GM23338 (cell line): ENCODE results near the gene BEST4. TPM values are rescaled to one million over a fixed set of nuclear protein-coding genes. Genes with fewer than 3 reads are reported as not detected.

Source experiments
- ATAC-seq: fragments of 200-7000 bp; cut with Tn5 transposase; 3 replicates; pipeline ENCODE4 v1.9.1; 2020
- DNase-seq: peaks from one replicate; pipeline ENCODE4 v3.0.0-alpha.2; 2015; ENCODE audit warnings: low spot score
- H2AFZ ChIP-seq: fragments of 200-600 bp; sonication (generic); 2 replicates; pipeline ENCODE4 v1.8.0; 2016; ENCODE audit warnings: antibody characterized with exemption, mild to moderate bottlenecking, moderate library complexity
- H3F3A ChIP-seq: fragments of 200-600 bp; sonication (generic); replicated peaks from 2 replicates; pipeline ENCODE4 v1.8.0; 2017; ENCODE audit warnings: antibody characterized with exemption, mixed run types, low read depth
- H3K27ac ChIP-seq: fragments of 200-600 bp; sonication (generic); 2 replicates; pipeline ENCODE4 v1.6.1; 2016; ENCODE audit warnings: low read depth
- H3K27me3 ChIP-seq: fragments of 200-600 bp; sonication (generic); 2 replicates; pipeline ENCODE4 v1.8.0; 2016; ENCODE audit warnings: mild to moderate bottlenecking, mixed run types, moderate library complexity; ENCODE audit not compliant: insufficient read depth
- H3K36me3 ChIP-seq: fragments of 200-600 bp; sonication (generic); 2 replicates; pipeline ENCODE4 v1.8.0; 2016; ENCODE audit warnings: mild to moderate bottlenecking; ENCODE audit not compliant: insufficient read depth
- H3K4me1 ChIP-seq: fragments of 200-600 bp; sonication (generic); 2 replicates; pipeline ENCODE4 v1.8.0; 2016; ENCODE audit warnings: mild to moderate bottlenecking, moderate library complexity; ENCODE audit not compliant: insufficient read depth
- H3K4me2 ChIP-seq: fragments of 200-600 bp; sonication (generic); 2 replicates; pipeline ENCODE4 v1.7.1; 2017; ENCODE audit warnings: mixed run types
- H3K4me3 ChIP-seq: fragments of 200-600 bp; sonication (generic); 2 replicates; pipeline ENCODE4 v1.6.1; 2016; ENCODE audit warnings: mixed run types
- H3K79me2 ChIP-seq: fragments of 200-600 bp; sonication (generic); replicated peaks from 2 replicates; pipeline ENCODE4 v1.8.0; 2017; ENCODE audit warnings: mild to moderate bottlenecking; ENCODE audit not compliant: insufficient read depth
- H3K9me2 ChIP-seq: fragments of 200-600 bp; sonication (generic); 2 replicates; pipeline ENCODE4 v1.8.0; 2017; ENCODE audit not compliant: insufficient read depth
- H4K20me1 ChIP-seq: fragments of 200-600 bp; sonication (generic); replicated peaks from 2 replicates; pipeline ENCODE4 v1.8.0; 2017; ENCODE audit warnings: mild to moderate bottlenecking; ENCODE audit not compliant: insufficient read depth
- H3K27ac Mint-ChIP-seq: 2 replicates; pipeline ENCODE4 v1.8.0; 2020; ENCODE audit warnings: inconsistent platforms, mild to moderate bottlenecking, moderate library complexity, mixed read lengths
- H3K27me3 Mint-ChIP-seq: 3 replicates; pipeline ENCODE4 v1.8.0; 2022; ENCODE audit warnings: low read depth, mild to moderate bottlenecking, moderate library complexity, mixed read lengths, inconsistent platforms; ENCODE audit not compliant: insufficient read depth, poor library complexity
- H3K36me3 Mint-ChIP-seq: 3 replicates; pipeline ENCODE4 v1.8.0; 2021; ENCODE audit warnings: low read depth, mild to moderate bottlenecking, inconsistent platforms, moderate library complexity, mixed read lengths
- H3K4me1 Mint-ChIP-seq: 3 replicates; pipeline ENCODE4 v1.8.0; 2020; ENCODE audit warnings: mild to moderate bottlenecking, inconsistent platforms, mixed read lengths
- H3K4me3 Mint-ChIP-seq: 3 replicates; pipeline ENCODE4 v1.8.0; 2021; ENCODE audit warnings: moderate library complexity, mild to moderate bottlenecking, inconsistent platforms, mixed read lengths
- H3K9me3 Mint-ChIP-seq: 3 replicates; pipeline ENCODE4 v1.8.0; 2020; ENCODE audit warnings: moderate library complexity, mild to moderate bottlenecking, inconsistent platforms, mixed read lengths
- EZH2 ChIP-seq: fragments of 200-600 bp; sonication (generic); IDR thresholded peaks from one replicate; pipeline ENCODE4 v1.8.0; 2017; ENCODE audit warnings: antibody characterized with exemption, mild to moderate bottlenecking, low read depth; ENCODE audit not compliant: unreplicated experiment
- EZH2phosphoT487 ChIP-seq: fragments of 200-600 bp; sonication (generic); IDR thresholded peaks from one replicate; pipeline ENCODE4 v1.8.1; 2018; ENCODE audit warnings: antibody characterized with exemption; ENCODE audit not compliant: unreplicated experiment
- JUNB ChIP-seq: IDR thresholded peaks from one replicate; pipeline ENCODE4 v1.6.1; 2016; ENCODE audit warnings: antibody characterized with exemption; ENCODE audit not compliant: unreplicated experiment
- ZNF331 ChIP-seq: fragments of 250-450 bp; sonication (Bioruptor Pico); IDR thresholded peaks from 2 replicates; pipeline ENCODE4 v1.5.0; 2020; ENCODE audit warnings: low read depth, mild to moderate bottlenecking, moderate library complexity
- polyA plus RNA-seq: library from polyadenylated mRNA; unstranded; fragments of >200 nt; fragmentation: Nextera tagmentation; extraction: Ambion mirVana; gene quantifications from 2 replicates; pipeline ENCODE4 v1.2.1, GENCODE V29; 2016
- total RNA-seq: library from RNA; depleted of rRNA; stranded (reverse); fragments of >200 nt; shearing (Covaris generic); gene quantifications from 2 replicates; pipeline ENCODE4 v1.2.3, GENCODE V29; 2014
- TF ChIP-seq, protein P1 (sequence below): IDR thresholded peaks from one replicate; pipeline ENCODE4 v1.6.1; 2018; ENCODE audit warnings: antibody characterized with exemption; ENCODE audit not compliant: unreplicated experiment
- TF ChIP-seq, protein P2 (sequence below): fragments of 250-450 bp; sonication (Bioruptor Pico); IDR thresholded peaks from 2 replicates; pipeline ENCODE4 v1.5.0; 2020; ENCODE audit warnings: mild to moderate bottlenecking, moderate library complexity

Gene BEST4
- total and polyA plus RNA-seq, 2 experiments from 2014 or later: 0.63 to 1.6 TPM

DNA sequence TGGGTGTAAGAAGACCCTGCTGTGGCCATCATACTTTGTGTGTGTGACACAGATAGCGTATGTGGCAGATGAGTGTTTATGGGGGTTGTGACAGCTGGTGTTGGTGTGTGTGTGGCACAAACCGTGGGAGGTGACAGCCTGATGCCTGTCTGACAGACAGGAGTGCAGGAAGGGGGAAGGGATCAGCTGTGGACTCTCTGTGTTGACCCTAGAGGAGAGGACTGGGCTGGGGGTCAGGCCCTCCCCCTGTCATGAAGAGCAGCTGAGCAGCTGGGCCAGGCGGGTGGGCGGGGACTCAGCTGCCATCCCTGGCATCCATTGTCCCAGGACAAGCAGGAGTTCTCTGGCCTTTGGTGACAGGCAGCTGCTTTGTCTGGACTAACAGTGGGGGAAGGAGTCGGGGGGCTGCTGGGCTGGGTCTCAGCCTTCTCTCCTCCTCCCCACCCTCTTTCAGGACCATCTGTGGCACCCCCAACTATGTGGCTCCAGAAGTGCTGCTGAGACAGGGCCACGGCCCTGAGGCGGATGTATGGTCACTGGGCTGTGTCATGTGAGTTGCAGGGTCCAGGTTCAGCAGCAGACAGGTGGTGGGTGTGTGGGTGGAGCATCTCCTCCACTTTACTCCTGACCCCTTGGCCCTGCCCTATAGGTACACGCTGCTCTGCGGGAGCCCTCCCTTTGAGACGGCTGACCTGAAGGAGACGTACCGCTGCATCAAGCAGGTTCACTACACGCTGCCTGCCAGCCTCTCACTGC lies 14.5 kb upstream of the BEST4 start:
- Histone ChIP-seq H3F3A (peaks cover 18% of the 10 kb centered on the region; the same call in 1 of the 2 replicates), H4K20me1 (no peaks in the 10 kb centered on the region), H3K36me3 (no peaks in the 10 kb centered on the region; the same call in 1 of the 2 replicates), H3K79me2 (0 out of 2 replicates have a peak, but pooled peaks cover 3% of the 10 kb centered on the region), H3K27me3 (no peaks in the 10 kb centered on the region), H3K4me3 (no peak overlapping the region), H3K4me2 (no peak overlapping the region), H2AFZ (no peak overlapping the region), H3K9me2 (no peaks in the 10 kb centered on the region), H3K27ac (no peak overlapping the region), H3K4me1 (peaks cover 17% of the 10 kb centered on the region)
- Mint-ChIP-seq H3K9me3 (no peaks in the 10 kb centered on the region), H3K27me3 (peaks cover 11% of the 10 kb centered on the region), H3K36me3 (peaks cover 41% of the 10 kb centered on the region), H3K4me1 (peaks cover 20% of the 10 kb centered on the region), H3K27ac (no peak overlapping the region), H3K4me3 (no peak overlapping the region)
- no peak for ATAC-seq
- DNase-seq: no peak
- no peak for TF ChIP-seq EZH2phosphoT487
- no peak for TF ChIP-seq EZH2
- no peak for TF ChIP-seq ZNF331 (CRISPR knock-in tag)
- TF ChIP-seq, protein P1, sequence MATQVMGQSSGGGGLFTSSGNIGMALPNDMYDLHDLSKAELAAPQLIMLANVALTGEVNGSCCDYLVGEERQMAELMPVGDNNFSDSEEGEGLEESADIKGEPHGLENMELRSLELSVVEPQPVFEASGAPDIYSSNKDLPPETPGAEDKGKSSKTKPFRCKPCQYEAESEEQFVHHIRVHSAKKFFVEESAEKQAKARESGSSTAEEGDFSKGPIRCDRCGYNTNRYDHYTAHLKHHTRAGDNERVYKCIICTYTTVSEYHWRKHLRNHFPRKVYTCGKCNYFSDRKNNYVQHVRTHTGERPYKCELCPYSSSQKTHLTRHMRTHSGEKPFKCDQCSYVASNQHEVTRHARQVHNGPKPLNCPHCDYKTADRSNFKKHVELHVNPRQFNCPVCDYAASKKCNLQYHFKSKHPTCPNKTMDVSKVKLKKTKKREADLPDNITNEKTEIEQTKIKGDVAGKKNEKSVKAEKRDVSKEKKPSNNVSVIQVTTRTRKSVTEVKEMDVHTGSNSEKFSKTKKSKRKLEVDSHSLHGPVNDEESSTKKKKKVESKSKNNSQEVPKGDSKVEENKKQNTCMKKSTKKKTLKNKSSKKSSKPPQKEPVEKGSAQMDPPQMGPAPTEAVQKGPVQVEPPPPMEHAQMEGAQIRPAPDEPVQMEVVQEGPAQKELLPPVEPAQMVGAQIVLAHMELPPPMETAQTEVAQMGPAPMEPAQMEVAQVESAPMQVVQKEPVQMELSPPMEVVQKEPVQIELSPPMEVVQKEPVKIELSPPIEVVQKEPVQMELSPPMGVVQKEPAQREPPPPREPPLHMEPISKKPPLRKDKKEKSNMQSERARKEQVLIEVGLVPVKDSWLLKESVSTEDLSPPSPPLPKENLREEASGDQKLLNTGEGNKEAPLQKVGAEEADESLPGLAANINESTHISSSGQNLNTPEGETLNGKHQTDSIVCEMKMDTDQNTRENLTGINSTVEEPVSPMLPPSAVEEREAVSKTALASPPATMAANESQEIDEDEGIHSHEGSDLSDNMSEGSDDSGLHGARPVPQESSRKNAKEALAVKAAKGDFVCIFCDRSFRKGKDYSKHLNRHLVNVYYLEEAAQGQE: no peak
- TF ChIP-seq JUNB: no peak

DNA sequence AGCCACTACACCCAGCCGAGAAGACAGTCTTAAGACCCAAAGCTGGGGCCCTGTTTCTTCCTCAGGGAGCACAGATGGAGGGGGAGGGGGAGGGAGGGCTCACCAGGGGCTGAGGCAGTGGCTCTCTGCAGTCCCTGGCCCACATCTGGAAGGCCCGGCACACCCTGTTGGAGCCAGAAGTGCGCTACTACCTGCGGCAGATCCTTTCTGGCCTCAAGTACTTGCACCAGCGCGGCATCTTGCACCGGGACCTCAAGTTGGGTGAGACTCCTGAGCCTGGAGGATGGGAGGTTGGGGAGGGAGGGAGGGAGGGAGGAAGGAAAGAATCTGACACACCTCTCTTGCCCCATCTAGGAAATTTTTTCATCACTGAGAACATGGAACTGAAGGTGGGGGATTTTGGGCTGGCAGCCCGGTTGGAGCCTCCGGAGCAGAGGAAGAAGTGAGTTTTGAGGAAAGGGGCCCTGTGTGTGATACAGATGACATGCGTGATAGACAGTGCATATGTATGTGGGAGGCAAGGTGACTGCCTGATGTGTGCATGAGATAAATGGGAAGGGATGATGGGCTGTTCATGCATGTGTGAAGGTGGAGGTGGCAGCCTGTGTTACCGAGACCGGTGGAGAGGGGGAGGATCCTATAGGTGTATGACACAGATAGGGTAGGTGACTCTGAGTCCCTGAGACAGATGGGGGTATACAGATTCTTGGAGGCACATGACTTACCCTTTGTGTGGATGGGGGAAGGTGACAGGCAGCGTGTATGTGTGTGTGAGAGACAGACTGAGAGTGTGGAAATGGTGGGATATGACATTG lies 13.7 kb upstream of the BEST4 start:
- H3K4me3 ChIP-seq: peak overlapping the region; percentile 67; the same call in 1 of the 2 replicates
- no peak overlapping the region for H3K27ac ChIP-seq
- peak overlapping the region; percentile 78 for H3K4me3 Mint-ChIP-seq
- no peaks in the 10 kb centered on the region for H3K27me3 ChIP-seq
- H3K36me3 Mint-ChIP-seq: peaks cover 34% of the 10 kb centered on the region
- no peak overlapping the region for H2AFZ ChIP-seq
- ATAC-seq: no peak
- H3K4me2 ChIP-seq: peak overlapping the region; percentile 96
- peaks cover 10% of the 10 kb centered on the region; the same call in 1 of the 2 replicates for H3K4me1 ChIP-seq
- peaks cover 18% of the 10 kb centered on the region for H3F3A ChIP-seq
- H3K9me2 ChIP-seq: no peaks in the 10 kb centered on the region
- peaks cover 12% of the 10 kb centered on the region for H3K4me1 Mint-ChIP-seq
- DNase-seq: no peak
- H3K36me3 ChIP-seq: no peaks in the 10 kb centered on the region; the same call in 1 of the 2 replicates
- H3K79me2 ChIP-seq: 0 out of 2 replicates have a peak, but pooled peaks cover 3% of the 10 kb centered on the region
- H4K20me1 ChIP-seq: no peaks in the 10 kb centered on the region
- no peaks in the 10 kb centered on the region for H3K9me3 Mint-ChIP-seq
- no peak overlapping the region for H3K27ac Mint-ChIP-seq
- H3K27me3 Mint-ChIP-seq: peaks cover 8% of the 10 kb centered on the region
- TF ChIP-seq, protein P2, sequence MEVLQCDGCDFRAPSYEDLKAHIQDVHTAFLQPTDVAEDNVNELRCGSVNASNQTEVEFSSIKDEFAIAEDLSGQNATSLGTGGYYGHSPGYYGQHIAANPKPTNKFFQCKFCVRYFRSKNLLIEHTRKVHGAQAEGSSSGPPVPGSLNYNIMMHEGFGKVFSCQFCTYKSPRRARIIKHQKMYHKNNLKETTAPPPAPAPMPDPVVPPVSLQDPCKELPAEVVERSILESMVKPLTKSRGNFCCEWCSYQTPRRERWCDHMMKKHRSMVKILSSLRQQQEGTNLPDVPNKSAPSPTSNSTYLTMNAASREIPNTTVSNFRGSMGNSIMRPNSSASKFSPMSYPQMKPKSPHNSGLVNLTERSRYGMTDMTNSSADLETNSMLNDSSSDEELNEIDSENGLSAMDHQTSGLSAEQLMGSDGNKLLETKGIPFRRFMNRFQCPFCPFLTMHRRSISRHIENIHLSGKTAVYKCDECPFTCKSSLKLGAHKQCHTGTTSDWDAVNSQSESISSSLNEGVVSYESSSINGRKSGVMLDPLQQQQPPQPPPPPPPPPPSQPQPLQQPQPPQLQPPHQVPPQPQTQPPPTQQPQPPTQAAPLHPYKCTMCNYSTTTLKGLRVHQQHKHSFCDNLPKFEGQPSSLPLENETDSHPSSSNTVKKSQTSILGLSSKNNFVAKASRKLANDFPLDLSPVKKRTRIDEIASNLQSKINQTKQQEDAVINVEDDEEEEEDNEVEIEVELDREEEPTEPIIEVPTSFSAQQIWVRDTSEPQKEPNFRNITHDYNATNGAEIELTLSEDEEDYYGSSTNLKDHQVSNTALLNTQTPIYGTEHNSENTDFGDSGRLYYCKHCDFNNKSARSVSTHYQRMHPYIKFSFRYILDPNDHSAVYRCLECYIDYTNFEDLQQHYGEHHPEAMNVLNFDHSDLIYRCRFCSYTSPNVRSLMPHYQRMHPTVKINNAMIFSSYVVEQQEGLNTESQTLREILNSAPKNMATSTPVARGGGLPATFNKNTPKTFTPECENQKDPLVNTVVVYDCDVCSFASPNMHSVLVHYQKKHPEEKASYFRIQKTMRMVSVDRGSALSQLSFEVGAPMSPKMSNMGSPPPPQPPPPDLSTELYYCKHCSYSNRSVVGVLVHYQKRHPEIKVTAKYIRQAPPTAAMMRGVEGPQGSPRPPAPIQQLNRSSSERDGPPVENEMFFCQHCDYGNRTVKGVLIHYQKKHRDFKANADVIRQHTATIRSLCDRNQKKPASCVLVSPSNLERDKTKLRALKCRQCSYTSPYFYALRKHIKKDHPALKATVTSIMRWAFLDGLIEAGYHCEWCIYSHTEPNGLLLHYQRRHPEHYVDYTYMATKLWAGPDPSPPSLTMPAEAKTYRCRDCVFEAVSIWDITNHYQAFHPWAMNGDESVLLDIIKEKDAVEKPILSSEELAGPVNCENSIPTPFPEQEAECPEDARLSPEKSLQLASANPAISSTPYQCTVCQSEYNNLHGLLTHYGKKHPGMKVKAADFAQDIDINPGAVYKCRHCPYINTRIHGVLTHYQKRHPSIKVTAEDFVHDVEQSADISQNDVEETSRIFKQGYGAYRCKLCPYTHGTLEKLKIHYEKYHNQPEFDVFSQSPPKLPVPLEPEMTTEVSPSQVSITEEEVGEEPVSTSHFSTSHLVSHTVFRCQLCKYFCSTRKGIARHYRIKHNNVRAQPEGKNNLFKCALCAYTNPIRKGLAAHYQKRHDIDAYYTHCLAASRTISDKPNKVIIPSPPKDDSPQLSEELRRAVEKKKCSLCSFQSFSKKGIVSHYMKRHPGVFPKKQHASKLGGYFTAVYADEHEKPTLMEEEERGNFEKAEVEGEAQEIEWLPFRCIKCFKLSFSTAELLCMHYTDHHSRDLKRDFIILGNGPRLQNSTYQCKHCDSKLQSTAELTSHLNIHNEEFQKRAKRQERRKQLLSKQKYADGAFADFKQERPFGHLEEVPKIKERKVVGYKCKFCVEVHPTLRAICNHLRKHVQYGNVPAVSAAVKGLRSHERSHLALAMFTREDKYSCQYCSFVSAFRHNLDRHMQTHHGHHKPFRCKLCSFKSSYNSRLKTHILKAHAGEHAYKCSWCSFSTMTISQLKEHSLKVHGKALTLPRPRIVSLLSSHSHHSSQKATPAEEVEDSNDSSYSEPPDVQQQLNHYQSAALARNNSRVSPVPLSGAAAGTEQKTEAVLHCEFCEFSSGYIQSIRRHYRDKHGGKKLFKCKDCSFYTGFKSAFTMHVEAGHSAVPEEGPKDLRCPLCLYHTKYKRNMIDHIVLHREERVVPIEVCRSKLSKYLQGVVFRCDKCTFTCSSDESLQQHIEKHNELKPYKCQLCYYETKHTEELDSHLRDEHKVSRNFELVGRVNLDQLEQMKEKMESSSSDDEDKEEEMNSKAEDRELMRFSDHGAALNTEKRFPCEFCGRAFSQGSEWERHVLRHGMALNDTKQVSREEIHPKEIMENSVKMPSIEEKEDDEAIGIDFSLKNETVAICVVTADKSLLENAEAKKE (CRISPR knock-in tag): no peak
- TF ChIP-seq ZNF331 (CRISPR knock-in tag): no peak
